Endothelial cell of umbilical vein (primary cell): ENCODE measurements around the gene RIMS4.

ENCODE experiments used
- CTCF ChIP-seq, 2 donors: IDR thresholded peaks; 1 replicate in 1 of 2; 2 replicates in 1 of 2; pipeline ENCODE4 v1.5.1; 2011; ENCODE audit warnings: low read length in 2 of 2, mild to moderate bottlenecking in 2 of 2, moderate library complexity in 2 of 2, control low read depth in 1 of 2, inconsistent platforms in 1 of 2, low read depth in 1 of 2; ENCODE audit not compliant: insufficient read depth in 1 of 2; ENCODE audit errors: extremely low read depth in 1 of 2
- EZH2 ChIP-seq: IDR thresholded peaks from 2 replicates; pipeline ENCODE4 v1.6.1; 2012; ENCODE audit warnings: borderline replicate concordance, low read depth, mild to moderate bottlenecking, moderate library complexity, low read length, inconsistent platforms; ENCODE audit not compliant: severe bottlenecking
- JUN ChIP-seq: IDR thresholded peaks from 2 replicates; pipeline ENCODE4 v1.6.1; 2011; ENCODE audit warnings: borderline replicate concordance, low read depth; ENCODE audit not compliant: insufficient read length, insufficient read depth
- POLR2A ChIP-seq: IDR thresholded peaks from 2 replicates; pipeline ENCODE4 v1.6.1; 2012; ENCODE audit warnings: low read depth, mild to moderate bottlenecking, control low read depth, low read length

GRCh38 chr20:44830995-44831394, 20.6 kb upstream of the RIMS4 start:
- TF ChIP-seq EZH2, result no peak
- TF ChIP-seq CTCF (IDR thresholded peaks at IDR 0.05; ENCODE audit: extremely low read depth in 1 of 2, insufficient read depth in 1 of 2, low read depth in 1 of 2, low read length in 2 of 2), result no peak
- no peak for TF ChIP-seq POLR2A
- TF ChIP-seq JUN, result no peak
